ENCODE results near the gene FGD3. TPM values are rescaled to one million over a fixed set of nuclear protein-coding genes. Genes with fewer than 3 reads are reported as not detected.

Gene FGD3
- total and polyA plus RNA-seq, 2 of the 8 experiments (the other 6 are each of a cell fraction or from before 2014, with no cell fraction given): 1.4 to 1.9 TPM

DNA sequence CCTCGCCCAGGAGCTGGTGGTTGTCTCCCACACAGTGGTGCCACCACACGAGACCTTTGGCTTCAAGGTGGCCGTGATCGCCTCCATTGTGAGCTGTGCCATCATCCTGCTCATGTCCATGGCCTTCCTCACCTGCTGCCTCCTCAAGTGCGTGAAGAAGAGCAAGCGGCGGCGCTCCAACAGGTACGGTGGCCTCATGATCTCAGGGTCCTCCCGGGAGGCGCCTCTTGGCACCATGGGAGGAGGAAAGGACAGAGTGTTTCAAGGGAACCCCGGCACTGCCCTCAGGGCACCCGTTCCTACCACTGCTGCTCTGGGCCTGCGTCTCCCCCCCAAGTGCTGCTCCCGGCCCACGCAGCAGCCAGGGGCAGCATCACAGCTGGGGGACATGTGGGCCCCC, 130.5 kb downstream of the FGD3 start:
- Histone ChIP-seq H3K4ac (replicated peaks; ENCODE audit: insufficient read length, low read depth, low read length) (no peak overlapping the region), H4K91ac (replicated peaks; ENCODE audit: insufficient read length, low read length) (no peak overlapping the region), H3K4me2 (ENCODE audit: insufficient read depth in 1 of 2, low read depth in 2 of 2, low read length in 2 of 2) (no peak overlapping the region), H3K79me1 (ENCODE audit: low read depth, low read length) (no peaks in the 10 kb centered on the region), H3K9ac (replicated peaks in 1 of 4; ENCODE audit: extremely low read depth in 1 of 4, low read depth in 3 of 4, low read length in 3 of 4) (no peak overlapping the region), H4K20me1 (replicated peaks in 1 of 2; ENCODE audit: control insufficient read depth in 1 of 2, insufficient read depth in 2 of 2, low read length in 2 of 2) (no peaks in the 10 kb centered on the region), H2BK20ac (ENCODE audit: low read length) (no peak overlapping the region), H3K23me2 (ENCODE audit: low read depth, low read length) (no peaks in the 10 kb centered on the region), H2BK12ac (ENCODE audit: low read depth, low read length) (no peak overlapping the region), H3K4me1 (replicated peaks in 1 of 4; ENCODE audit: control insufficient read depth in 3 of 4, insufficient read depth in 4 of 4, low read length in 3 of 4) (no peaks in the 10 kb centered on the region; a peak in 1 of 7 replicates), H3K27me3 (replicated peaks in 1 of 4; ENCODE audit: control insufficient read depth in 3 of 4, extremely low read depth in 1 of 4, insufficient read depth in 3 of 4, low read length in 3 of 4) (no peaks in the 10 kb centered on the region), H2BK5ac (ENCODE audit: low read depth, low read length) (no peak overlapping the region), H2AK5ac (ENCODE audit: low read depth, low read length) (no peak overlapping the region), H2BK120ac (replicated peaks; ENCODE audit: low read depth, low read length) (no peak overlapping the region), H3K14ac (ENCODE audit: insufficient read length) (no peak overlapping the region), H2AFZ (ENCODE audit: low read length) (no peak overlapping the region), H3K79me2 (ENCODE audit: control insufficient read depth in 1 of 2, insufficient read depth in 2 of 2, low read length in 2 of 2) (no peaks in the 10 kb centered on the region), H3K4me3 (ENCODE audit: extremely low read depth in 1 of 4, insufficient read depth in 2 of 4, low read depth in 3 of 4, low read length in 4 of 4) (no peak overlapping the region), H3K23ac (ENCODE audit: insufficient read length) (no peak overlapping the region), H3K27ac (ENCODE audit: low read depth, low read length) (no peak overlapping the region), H4K8ac (ENCODE audit: extremely low read depth, insufficient read depth, low read length) (no peak overlapping the region; the same call in 1 of the 2 replicates), H3K9me3 (ENCODE audit: insufficient read depth in 2 of 2, low read depth in 1 of 2, low read length in 1 of 2) (no peaks in the 10 kb centered on the region), H3K18ac (ENCODE audit: extremely low read depth, low read length) (no peak overlapping the region), H4K5ac (ENCODE audit: insufficient read length, low read depth, low read length) (no peak overlapping the region), H2BK15ac (ENCODE audit: low read length) (no peak overlapping the region), H3K36me3 (ENCODE audit: control insufficient read depth in 2 of 4, insufficient read depth in 4 of 4, low read length in 3 of 4) (no peaks in the 10 kb centered on the region), H3K56ac (replicated peaks; ENCODE audit: insufficient read length, low read depth, low read length) (no peak overlapping the region)
- WGBS, 2 experiments (ENCODE audit: extremely low coverage in 1 of 2, insufficient coverage in 1 of 2, insufficient read length in 1 of 2, insufficient replicate concordance in 2 of 2, low coverage in 1 of 2, low lambda C conversion rate in 2 of 2, missing lambda C conversion rate in 1 of 2): 91% methylated on average over 15 of the region's 16 CpGs; no CpG with 5 or more reads in 1 of the 2 experiments
- no peak for FAIRE-seq
- ChIA-PET POLR2A (ENCODE audit: partially characterized antibody) (interaction anchor here (1.5 kb wide), 1 partner anchor 10 kb away, joined by 7 read pairs; no protein-coding TSS in a partner anchor), CTCF (ENCODE audit: partially characterized antibody) (interaction anchor here (0.6 to 1.0 kb wide), 2 partner anchors 42 to 55 kb away, joined by 3 read pairs; no protein-coding TSS in a partner anchor)
- DNase-seq (ENCODE audit: low read depth in 1 of 2, low spot score in 2 of 2): no peak
- TF ChIP-seq SUZ12 (IDR thresholded peaks at IDR 0.05; ENCODE audit: low read length) (no peak), SAP30 (IDR thresholded peaks at IDR 0.05; ENCODE audit: insufficient read depth, insufficient replicate concordance, low read length) (no peak), SP2 (IDR thresholded peaks at IDR 0.05; ENCODE audit: low read length) (no peak), RAD21 (IDR thresholded peaks at IDR 0.05 in 1 of 2, conservative IDR thresholded peaks at IDR 0.05 in 1 of 2; ENCODE audit: low read depth in 2 of 2, low read length in 2 of 2) (no peak)

All from H1 (cell line).